NCI-H146 treated with DMSO at 0.1 percent for 48 hours (cell line): ENCODE data around the gene RPL26.

Experiments used
- DNase-seq: peaks from one replicate; lab custom pipeline; 2025; ENCODE audit not compliant: unreplicated experiment; lab: John Stamatoyannopoulos, UW

Gene RPL26

DNA sequence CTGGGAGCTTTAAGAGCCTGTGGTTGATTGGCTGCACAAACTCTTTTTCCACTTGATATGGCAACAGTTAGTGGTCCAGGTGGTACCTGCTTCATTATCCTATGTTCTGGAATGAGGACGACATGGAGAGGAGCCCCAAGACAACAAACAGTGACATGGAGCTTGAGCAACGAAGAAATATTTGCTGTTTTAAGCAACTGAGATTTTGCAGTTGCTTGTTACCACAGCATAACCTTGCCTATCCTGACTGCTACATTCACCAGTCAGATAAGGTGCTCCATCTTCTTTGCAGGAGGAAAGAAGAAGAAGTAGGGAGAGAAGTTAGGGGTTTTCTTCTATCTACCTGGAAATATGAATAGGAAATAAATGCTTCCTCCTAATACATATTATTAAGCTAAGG is 50.9 kb downstream of the RPL26 start:
- no peak for DNase-seq
